ENCODE measurements around the gene NTF3.

NTF3 gene

GRCh38 chr12:5523396-5524115 is 91.6 kb downstream of the NTF3 start:
- H3K4me3 ChIP-seq (ENCODE audit: low read depth, low read length): no peak overlapping the region
- TF ChIP-seq CTCF (IDR thresholded peaks at IDR 0.05; ENCODE audit: low read depth, low read length): no peak

DNA sequence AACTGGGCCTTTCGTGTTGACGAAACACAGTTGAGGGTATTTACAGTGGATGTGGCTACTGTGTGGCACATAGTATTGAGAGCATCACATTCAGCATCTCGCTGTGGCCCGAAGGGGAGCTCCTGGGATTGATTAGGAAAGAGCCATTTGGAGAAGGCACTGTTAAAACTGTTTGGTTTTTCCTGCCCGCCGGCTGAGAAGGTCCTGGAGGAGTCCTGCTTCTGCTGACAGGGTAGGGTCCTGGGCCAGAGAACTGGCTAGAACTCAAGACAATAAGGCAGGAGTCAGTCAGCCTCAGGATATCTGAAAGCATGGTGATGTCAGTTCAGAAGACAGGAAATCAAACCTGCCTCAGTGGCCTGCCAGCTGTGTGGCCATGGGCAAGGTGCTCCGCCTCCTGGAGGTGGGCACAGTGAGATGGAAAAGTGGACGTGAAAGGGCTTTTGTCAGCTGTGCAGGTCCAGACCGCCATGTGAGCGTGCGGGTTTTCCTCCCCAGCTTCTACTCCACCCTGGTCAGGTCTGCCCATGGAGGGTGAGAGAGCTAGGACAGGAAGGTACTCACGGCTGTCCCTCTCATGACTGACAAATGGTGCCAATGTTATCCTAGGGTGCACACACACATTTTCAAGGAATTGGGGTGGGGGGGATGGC is 92.3 kb downstream of the NTF3 start:
- H3K4me3 ChIP-seq (ENCODE audit: low read depth, low read length): no peak overlapping the region
- TF ChIP-seq CTCF (IDR thresholded peaks at IDR 0.05; ENCODE audit: low read depth, low read length): no peak

GRCh38 chr12:5524769-5525436 is 93.0 kb downstream of the NTF3 start:
- TF ChIP-seq CTCF (IDR thresholded peaks at IDR 0.05; ENCODE audit: low read depth, low read length): no peak
- H3K4me3 ChIP-seq (ENCODE audit: low read depth, low read length): no peak overlapping the region

GRCh38 chr12:5525783-5526367 is 94.0 kb downstream of the NTF3 start:
- no peak overlapping the region for H3K4me3 ChIP-seq (ENCODE audit: low read depth, low read length)
- no peak for TF ChIP-seq CTCF (IDR thresholded peaks at IDR 0.05; ENCODE audit: low read depth, low read length)

DNA sequence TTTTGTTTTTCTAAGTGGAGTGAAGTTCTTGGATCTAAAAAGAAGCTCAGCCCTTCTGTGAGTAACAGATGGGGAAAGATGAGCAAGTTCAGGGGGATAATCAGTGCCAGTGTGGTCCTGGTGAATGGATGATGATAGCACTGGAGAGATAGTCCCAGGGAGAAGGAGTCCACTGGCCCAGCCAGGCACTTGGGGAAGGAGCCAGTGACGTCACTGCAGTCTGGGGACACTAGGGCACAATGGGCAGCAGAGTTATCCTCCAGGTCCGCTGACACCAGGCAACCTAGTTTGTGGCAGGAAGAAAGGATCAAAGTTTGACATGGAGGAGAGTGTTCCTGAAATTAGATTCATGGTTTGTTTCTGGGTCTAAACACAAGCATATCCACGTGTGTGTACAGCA is 101.5 kb downstream of the NTF3 start:
- H3K4me3 ChIP-seq (ENCODE audit: low read depth, low read length): no peak overlapping the region
- TF ChIP-seq CTCF (IDR thresholded peaks at IDR 0.05; ENCODE audit: low read depth, low read length): no peak

- H3K4me3 ChIP-seq (ENCODE audit: low read depth, low read length): no peak overlapping the region
- TF ChIP-seq CTCF (IDR thresholded peaks at IDR 0.05; ENCODE audit: low read depth, low read length): no peak
Measured at GRCh38 chr12:5534426-5535199, 102.7 kb downstream of the NTF3 start.

All from WI38 (cell line).